CD4-positive, alpha-beta T cell (primary cell): Measurements from ENCODE around the gene COG2. TPM values are rescaled to one million over a fixed set of nuclear protein-coding genes. Genes with fewer than 3 reads are reported as not detected.
A peak's percentile ranks its signal among the peaks of the same experiment; 100 is the strongest.

Experiments used
- ATAC-seq: fragments of 200-7000 bp; cut with Tn5 transposase; one replicate; pipeline ENCODE4 v1.10.0; 2022; ENCODE audit warnings: mild to moderate bottlenecking; ENCODE audit not compliant: poor library complexity
- CTCF ChIA-PET: fragments of 350-600 bp; sonication (Branson Sonifier 250); formaldehyde crosslinking; loops from one replicate; lab custom pipeline; 2021; ENCODE audit warnings: antibody characterized with exemption, inconsistent platforms; lab: Charles Lee
- POLR2A ChIA-PET: fragments of 350-600 bp; sonication (Branson Sonifier 250); formaldehyde crosslinking; loops from one replicate; lab custom pipeline; 2021; ENCODE audit warnings: antibody characterized with exemption, inconsistent platforms; lab: Charles Lee
- DNase-seq, 14 experiments: peaks; one replicate each; pipeline ENCODE4 v3.0.0-alpha.2; 2013 to 2020; ENCODE audit warnings: mixed read lengths in 2 of 14
- H3K27ac ChIP-seq, 2 donors: one replicate each; pipeline versions ENCODE4 v1.5.1 to v1.7.0; 2013; ENCODE audit warnings: low read length in 2 of 2, low read depth in 1 of 2, mild to moderate bottlenecking in 1 of 2
- H3K27me3 ChIP-seq, 2 experiments: 1 replicate in 1 of 2; 2 replicates in 1 of 2; pipeline versions ENCODE4 v1.6.1 to v1.7.0; 2013; ENCODE audit warnings: low read length in 2 of 2, control low read depth in 1 of 2, mild to moderate bottlenecking in 1 of 2, moderate library complexity in 1 of 2; ENCODE audit not compliant: insufficient read depth in 2 of 2, control insufficient read depth in 1 of 2
- H3K36me3 ChIP-seq: one replicate; pipeline ENCODE4 v1.6.1; 2013; ENCODE audit warnings: low read length, control low read depth; ENCODE audit not compliant: insufficient read depth
- H3K4me1 ChIP-seq: one replicate; pipeline ENCODE4 v1.6.1; 2013; ENCODE audit warnings: low read length, control low read depth; ENCODE audit not compliant: insufficient read depth
- H3K4me3 ChIP-seq: one replicate; pipeline ENCODE4 v1.5.1; 2013; ENCODE audit warnings: mild to moderate bottlenecking, low read length, moderate library complexity
- H3K9me3 ChIP-seq, 2 experiments: 1 replicate in 1 of 2; 2 replicates in 1 of 2; pipeline versions ENCODE4 v1.6.1 to v1.7.0; 2013; ENCODE audit warnings: low read length in 2 of 2, mild to moderate bottlenecking in 2 of 2, control low read depth in 1 of 2, moderate library complexity in 1 of 2; ENCODE audit not compliant: control insufficient read depth in 1 of 2, insufficient read depth in 1 of 2
- H3K27ac Mint-ChIP-seq: one replicate; pipeline ENCODE4 v1.8.0; 2020; ENCODE audit warnings: mixed read lengths
- H3K27me3 Mint-ChIP-seq: one replicate; pipeline ENCODE4 v1.8.0; 2021; ENCODE audit warnings: mixed read lengths
- H3K36me3 Mint-ChIP-seq: one replicate; pipeline ENCODE4 v1.8.0; 2021; ENCODE audit warnings: low read depth, mixed read lengths
- H3K4me1 Mint-ChIP-seq: one replicate; pipeline ENCODE4 v1.8.0; 2021; ENCODE audit warnings: low read depth, mixed read lengths
- H3K4me3 Mint-ChIP-seq: one replicate; pipeline ENCODE4 v1.8.0; 2020; ENCODE audit warnings: mild to moderate bottlenecking, mixed read lengths
- H3K9me3 Mint-ChIP-seq: one replicate; pipeline ENCODE4 v1.8.0; 2020; ENCODE audit warnings: mixed read lengths
- CTCF ChIP-seq: fragments of 200-600 bp; IDR thresholded peaks from one replicate; pipeline ENCODE4 v1.8.0; 2022; ENCODE audit warnings: antibody characterized with exemption, mild to moderate bottlenecking
- intact Hi-C, 2 experiments: fragments of 100-400 bp; cut with DNase I in 1 of 2; cut with micrococcal nuclease in 1 of 2; formaldehyde crosslinking; loops; one replicate each; pipeline versions ENCODE4 v1.15.1 to v1.9.0; 2023 to 2025; cut with DNase I, micrococcal nuclease
- total RNA-seq, 174 experiments: library from RNA in 2 of 174; stranded (reverse) in 2 of 174; gene quantifications; one replicate each; pipeline ENCODE4 v1.2.3 and lab custom pipeline; 2021 to 2026

COG2 gene
- total RNA-seq, 2 experiments from 2014 or later: 17.3 to 21.4 TPM

- Histone ChIP-seq H3K9me3 (no peaks in the 10 kb centered on the region), H3K27me3 (peaks cover 0 to 2% of the 10 kb centered on the region in 2 experiments), H3K4me3 (no peak overlapping the region), H3K36me3 (no peaks in the 10 kb centered on the region), H3K27ac (no peak overlapping the region), H3K4me1 (no peaks in the 10 kb centered on the region)
- H3K27me3 Mint-ChIP-seq: peaks cover 6% of the 10 kb centered on the region
- H3K36me3 Mint-ChIP-seq: no peaks in the 10 kb centered on the region
- intact Hi-C loops: no loop called here
- no peaks in the 10 kb centered on the region for H3K9me3 Mint-ChIP-seq
- ATAC-seq (no peak), DNase-seq (no peak)
- H3K4me3 Mint-ChIP-seq: no peak overlapping the region
- ChIA-PET POLR2A (no interaction called here), CTCF (no interaction called here)
- no peak for TF ChIP-seq CTCF
- H3K27ac Mint-ChIP-seq: no peak overlapping the region
- no peaks in the 10 kb centered on the region for H3K4me1 Mint-ChIP-seq
Observed at GRCh38 chr1:230629511-230629910, 12.8 kb upstream of the COG2 start.

- H3K27ac Mint-ChIP-seq: no peak overlapping the region
- ChIA-PET POLR2A (no interaction called here), CTCF (no interaction called here)
- H3K4me3 Mint-ChIP-seq: no peak overlapping the region
- peaks cover 12% of the 10 kb centered on the region for H3K27me3 Mint-ChIP-seq
- no peak overlapping the region for H3K4me3 ChIP-seq
- H3K36me3 ChIP-seq: no peaks in the 10 kb centered on the region
- no peak overlapping the region for H3K27ac ChIP-seq
- ATAC-seq (no peak), DNase-seq (no peak)
- H3K27me3 ChIP-seq: peaks cover 1 to 2% of the 10 kb centered on the region in 2 experiments
- intact Hi-C loops: no loop called here
- H3K4me1 ChIP-seq: no peaks in the 10 kb centered on the region
- no peaks in the 10 kb centered on the region for H3K36me3 Mint-ChIP-seq
- no peaks in the 10 kb centered on the region for H3K9me3 ChIP-seq
- no peaks in the 10 kb centered on the region for H3K9me3 Mint-ChIP-seq
- TF ChIP-seq CTCF: no peak
- H3K4me1 Mint-ChIP-seq: no peaks in the 10 kb centered on the region
Observed at GRCh38 chr1:230631477-230631876, 10.8 kb upstream of the COG2 start.

GRCh38 chr1:230632273-230632873, 9.9 kb upstream of the COG2 start:
- no peaks in the 10 kb centered on the region for H3K36me3 Mint-ChIP-seq
- Histone ChIP-seq H3K36me3 (no peaks in the 10 kb centered on the region), H3K9me3 (no peaks in the 10 kb centered on the region), H3K4me1 (no peaks in the 10 kb centered on the region), H3K27ac (no peak overlapping the region), H3K27me3 (peaks cover 0 to 6% of the 10 kb centered on the region in 2 experiments), H3K4me3 (no peak overlapping the region)
- no peak overlapping the region for H3K27ac Mint-ChIP-seq
- no peak for TF ChIP-seq CTCF
- peaks cover 21% of the 10 kb centered on the region for H3K27me3 Mint-ChIP-seq
- ChIA-PET POLR2A (no interaction called here), CTCF (no interaction called here)
- peak in 2 of 14 experiments; percentile 18 to 19 for DNase-seq
- no peak for ATAC-seq
- intact Hi-C loops: no loop called here
- no peak overlapping the region for H3K4me3 Mint-ChIP-seq
- H3K4me1 Mint-ChIP-seq: no peaks in the 10 kb centered on the region
- H3K9me3 Mint-ChIP-seq: no peaks in the 10 kb centered on the region
